Kidney epithelial cell (primary cell): ENCODE results near the gene BCAS3. TPM values are rescaled to one million over a fixed set of nuclear protein-coding genes. Genes with fewer than 3 reads are reported as not detected.

Experiments used
- DNase-seq: peaks from one replicate; pipeline ENCODE4 v3.0.0-alpha.2; 2010; ENCODE audit warnings: low read depth
- H3K27me3 ChIP-seq: 2 replicates; pipeline ENCODE4 v1.6.0; 2011; ENCODE audit warnings: low read length; ENCODE audit not compliant: control insufficient read depth, insufficient read depth
- H3K36me3 ChIP-seq: 2 replicates; pipeline ENCODE4 v1.5.1; 2011; ENCODE audit warnings: low read length; ENCODE audit not compliant: control insufficient read depth, insufficient read depth
- H3K4me3 ChIP-seq: 2 replicates; pipeline ENCODE4 v1.5.1; 2011; ENCODE audit warnings: low read depth, mild to moderate bottlenecking, control low read depth, low read length
- CTCF ChIP-seq: IDR thresholded peaks from 2 replicates; pipeline ENCODE4 v1.5.1; 2011; ENCODE audit warnings: mild to moderate bottlenecking, moderate library complexity, low read length, control low read depth, inconsistent platforms; ENCODE audit not compliant: insufficient read depth, poor library complexity, severe bottlenecking
- total RNA-seq: library from RNA; depleted of rRNA; stranded (reverse); fragments of >200 nt; gene quantifications from 2 replicates; pipeline ENCODE4 v1.2.3, GENCODE V29; 2015

The BCAS3 gene
- total RNA-seq, 1 donor from 2014 or later: 26.7 TPM

GRCh38 chr17:61283043-61283442, 605.4 kb downstream of the BCAS3 start:
- no peak overlapping the region for H3K4me3 ChIP-seq
- no peaks in the 10 kb centered on the region for H3K27me3 ChIP-seq
- no peak for DNase-seq
- no peaks in the 10 kb centered on the region for H3K36me3 ChIP-seq
- no peak for TF ChIP-seq CTCF

GRCh38 chr17:61284174-61284573, 606.5 kb downstream of the BCAS3 start:
- no peaks in the 10 kb centered on the region for H3K36me3 ChIP-seq
- no peaks in the 10 kb centered on the region for H3K27me3 ChIP-seq
- TF ChIP-seq CTCF: no peak
- H3K4me3 ChIP-seq: no peak overlapping the region
- peak; percentile 77 for DNase-seq

- TF ChIP-seq CTCF: no peak
- H3K36me3 ChIP-seq: no peaks in the 10 kb centered on the region
- no peaks in the 10 kb centered on the region for H3K27me3 ChIP-seq
- DNase-seq: no peak
- H3K4me3 ChIP-seq: no peak overlapping the region
These were observed 607.1 kb downstream of the BCAS3 start for GRCh38 chr17:61284746-61285145.

GRCh38 chr17:61285526-61286320, 608.1 kb downstream of the BCAS3 start:
- H3K4me3 ChIP-seq: no peak overlapping the region
- TF ChIP-seq CTCF: no peak
- no peak for DNase-seq

GRCh38 chr17:61286449-61286848, 608.8 kb downstream of the BCAS3 start:
- DNase-seq: no peak
- H3K4me3 ChIP-seq: no peak overlapping the region
- no peaks in the 10 kb centered on the region for H3K27me3 ChIP-seq
- no peak for TF ChIP-seq CTCF
- H3K36me3 ChIP-seq: no peaks in the 10 kb centered on the region

More at GRCh38 chr17:61285526-61286320, 608.1 kb downstream of the BCAS3 start:
- H3K27me3 ChIP-seq: no peaks in the 10 kb centered on the region
- no peaks in the 10 kb centered on the region for H3K36me3 ChIP-seq
